Endothelial cell of umbilical vein (primary cell): ENCODE results near the gene ADGRG3. TPM values are rescaled to one million over a fixed set of nuclear protein-coding genes. Genes with fewer than 3 reads are reported as not detected.

Experiments
- BruUV-seq: library from RNA; stranded (reverse); fragments of 400-500 nt; replicated peaks from 2 replicates; lab custom pipeline; 2021; lab: Mats Ljungman, UMichigan
- CTCF ChIA-PET: fragments of 300-600, 350-600 bp; sonication (Branson Sonifier 250); formaldehyde crosslinking; loops from one replicate; lab custom pipeline; 2021; ENCODE audit warnings: antibody characterized with exemption, inconsistent platforms; lab: Charles Lee
- POLR2A ChIA-PET: fragments of 300-600, 350-600 bp; sonication (Branson Sonifier 250); formaldehyde crosslinking; loops from one replicate; lab custom pipeline; 2021; ENCODE audit warnings: antibody characterized with exemption, inconsistent platforms; lab: Charles Lee
- DNase-seq: peaks from one replicate; pipeline ENCODE4 v3.0.0-alpha.2; 2011; ENCODE audit warnings: low read depth, low spot score
- FAIRE-seq: peaks from 2 replicates; lab custom pipeline; 2011; peaks lifted over from hg19 to GRCh38; lab: Jason Lieb, UNC
- H2AFZ ChIP-seq: 2 replicates; pipeline ENCODE4 v1.6.0; 2012; ENCODE audit warnings: low read depth, low read length, control low read depth, inconsistent platforms
- H3K27ac ChIP-seq: 2 replicates; pipeline ENCODE4 v1.5.1; 2011; ENCODE audit warnings: low read depth, mild to moderate bottlenecking, control low read depth, low read length, moderate library complexity; ENCODE audit not compliant: insufficient read depth
- H3K27me3 ChIP-seq, 2 experiments: 2 replicates each; pipeline versions ENCODE4 v1.6.0 to v1.6.1; 2011; ENCODE audit warnings: low read length in 2 of 2, mixed read lengths in 1 of 2; ENCODE audit not compliant: control insufficient read depth in 2 of 2, insufficient read depth in 2 of 2
- H3K36me3 ChIP-seq, 2 experiments: 2 replicates in 1 of 2; 3 replicates in 1 of 2; pipeline ENCODE4 v1.5.1; 2011; ENCODE audit warnings: low read length in 2 of 2, mild to moderate bottlenecking in 1 of 2, moderate library complexity in 1 of 2; ENCODE audit not compliant: control insufficient read depth in 2 of 2, insufficient read depth in 2 of 2; ENCODE audit errors: extremely low read depth in 1 of 2
- H3K4me1 ChIP-seq: 3 replicates; pipeline ENCODE4 v1.5.1; 2011; ENCODE audit warnings: mild to moderate bottlenecking, low read length; ENCODE audit not compliant: control insufficient read depth, insufficient read depth; ENCODE audit errors: extremely low read depth
- H3K4me2 ChIP-seq: 2 replicates; pipeline ENCODE4 v1.6.1; 2011; ENCODE audit warnings: low read length, control low read depth, mixed read lengths; ENCODE audit not compliant: insufficient read depth
- H3K4me3 ChIP-seq, 3 experiments: fragments of 200-600 bp in 1 of 3; sonication (generic), shearing (Covaris generic) in 1 of 3; replicated peaks in 1 of 3; 2 replicates each; pipeline ENCODE4 v1.5.1; 2011 to 2016; ENCODE audit warnings: control low read depth in 3 of 3, low read length in 3 of 3, mild to moderate bottlenecking in 2 of 3, inconsistent platforms in 1 of 3, low read depth in 1 of 3, moderate library complexity in 1 of 3; ENCODE audit not compliant: insufficient read depth in 1 of 3
- H3K79me2 ChIP-seq: 2 replicates; pipeline ENCODE4 v1.6.0; 2012; ENCODE audit warnings: low read length, inconsistent platforms; ENCODE audit not compliant: control insufficient read depth, insufficient read depth
- H3K9ac ChIP-seq: replicated peaks from 2 replicates; pipeline ENCODE3; 2011; ENCODE audit warnings: low read length, control low read depth; ENCODE audit not compliant: insufficient read depth; ENCODE audit errors: extremely low read depth
- H3K9me1 ChIP-seq: replicated peaks from 3 replicates; pipeline ENCODE4 v1.6.0; 2011; ENCODE audit warnings: mild to moderate bottlenecking, low read length; ENCODE audit not compliant: control insufficient read depth, insufficient read depth; ENCODE audit errors: extremely low read depth
- H3K9me3 ChIP-seq: replicated peaks from 2 replicates; pipeline ENCODE4 v1.5.1; 2012; ENCODE audit warnings: low read length, inconsistent platforms; ENCODE audit not compliant: control insufficient read depth, insufficient read depth
- H4K20me1 ChIP-seq: replicated peaks from 2 replicates; pipeline ENCODE3; 2011; ENCODE audit warnings: mild to moderate bottlenecking, low read length; ENCODE audit not compliant: control insufficient read depth, insufficient read depth; ENCODE audit errors: extremely low read depth
- CTCF ChIP-seq, 2 donors: IDR thresholded peaks; 1 replicate in 1 of 2; 2 replicates in 1 of 2; pipeline ENCODE4 v1.5.1; 2011; ENCODE audit warnings: low read length in 2 of 2, mild to moderate bottlenecking in 2 of 2, moderate library complexity in 2 of 2, control low read depth in 1 of 2, inconsistent platforms in 1 of 2, low read depth in 1 of 2; ENCODE audit not compliant: insufficient read depth in 1 of 2; ENCODE audit errors: extremely low read depth in 1 of 2
- FOS ChIP-seq: IDR thresholded peaks from 2 replicates; pipeline ENCODE4 v1.6.1; 2011; ENCODE audit warnings: mild to moderate bottlenecking, low read length, moderate library complexity, borderline replicate concordance; ENCODE audit not compliant: insufficient read depth
- GATA2 ChIP-seq: IDR thresholded peaks from 2 replicates; pipeline ENCODE4 v1.7.0; 2011; ENCODE audit warnings: low read depth, mild to moderate bottlenecking, moderate library complexity, mixed read lengths, low read length; ENCODE audit not compliant: insufficient read length, insufficient read depth
- JUN ChIP-seq: IDR thresholded peaks from 2 replicates; pipeline ENCODE4 v1.6.1; 2011; ENCODE audit warnings: borderline replicate concordance, low read depth; ENCODE audit not compliant: insufficient read length, insufficient read depth
- MAX ChIP-seq: IDR thresholded peaks from 2 replicates; pipeline ENCODE4 v1.6.1; 2011; ENCODE audit not compliant: insufficient read depth, insufficient read length
- MYC ChIP-seq: IDR thresholded peaks from one replicate; pipeline ENCODE4 v1.6.1; 2011; ENCODE audit warnings: mild to moderate bottlenecking, low read depth, low read length
- POLR2A ChIP-seq: IDR thresholded peaks from 2 replicates; pipeline ENCODE4 v1.6.1; 2012; ENCODE audit warnings: low read depth, mild to moderate bottlenecking, control low read depth, low read length
- POLR2AphosphoS5 ChIP-seq: IDR thresholded peaks from 2 replicates; pipeline ENCODE4 v1.6.1; 2012; ENCODE audit warnings: low read depth, mild to moderate bottlenecking, control low read depth, low read length, moderate library complexity; ENCODE audit not compliant: insufficient read depth
- dilution Hi-C: fragments of 300-500 bp; cut with MboI; formaldehyde crosslinking; loops from one replicate; pipeline ENCODE4 v1.15.0; 2019; ENCODE audit warnings: low sequenced_read_pairs; ENCODE audit not compliant: extremely low pct_ligation_motif_present
- intact Hi-C: fragments of 100-400 bp; cut with micrococcal nuclease; formaldehyde crosslinking; loops from one replicate; pipeline ENCODE4 v1.10.0; 2022
- polyA plus RNA-seq, 4 experiments: library from polyadenylated mRNA; depleted of rRNA in 3 of 4; stranded (reverse) in 3 of 4; unstranded in 1 of 4; fragments of >200 nt; gene quantifications; 2 replicates each; pipeline versions ENCODE4 v1.2.1 to v1.2.3, GENCODE V29; 2011 to 2012; ENCODE audit warnings: missing spikeins in 1 of 4
- total RNA-seq: library from RNA; stranded (reverse); gene quantifications from 2 replicates; pipeline ENCODE4 v1.2.3, GENCODE V29; 2021

The ADGRG3 gene
- total and polyA plus RNA-seq, 2 donors (not counting 3 experiments of a cell fraction or from before 2014, with no cell fraction given): not detected

GRCh38 chr16:57627184-57627871, 40.8 kb upstream of the ADGRG3 start:
- H3K79me2 ChIP-seq: peaks cover 38% of the 10 kb centered on the region
- TF ChIP-seq CTCF (IDR thresholded peaks at IDR 0.05; ENCODE audit: extremely low read depth in 1 of 2, insufficient read depth in 1 of 2, low read depth in 1 of 2, low read length in 2 of 2) (peak; percentile 16 to 34), POLR2A (no peak), JUN (no peak), FOS (no peak), MAX (no peak), GATA2 (no peak), MYC (no peak), POLR2AphosphoS5 (no peak)
- peak overlapping the region; percentile 50 for H3K9ac ChIP-seq
- DNase-seq (peak; percentile 60), FAIRE-seq (peak; percentile 87)
- H3K9me1 ChIP-seq: no peaks in the 10 kb centered on the region
- CTCF ChIA-PET: interaction anchor here (0.7 to 3.0 kb wide), 14 partner anchors 8 to 109 kb away, joined by 3 to 68 read pairs (median 4); partner anchors contain the start of gene ADGRG3
- H3K4me3 ChIP-seq: no peak overlapping the region
- no peak overlapping the region for H2AFZ ChIP-seq
- H3K27ac ChIP-seq: peak overlapping the region; percentile 88
- POLR2A ChIA-PET: interaction anchor here (0.9 to 1.3 kb wide), 2 partner anchors 16 to 19 kb away, joined by 3 to 9 read pairs; no protein-coding TSS in a partner anchor
- H3K36me3 ChIP-seq: no peaks in the 10 kb centered on the region
- intact Hi-C loops (no loop called here), dilution Hi-C loops (no loop called here)
- H3K4me2 ChIP-seq: no peak overlapping the region
- H3K4me1 ChIP-seq: peaks cover 34% of the 10 kb centered on the region
- no peaks in the 10 kb centered on the region for H4K20me1 ChIP-seq
- no peaks in the 10 kb centered on the region for H3K9me3 ChIP-seq
- BruUV-seq: no TSS peak
- H3K27me3 ChIP-seq: no peaks in the 10 kb centered on the region
